DLD1 (cell line): Measurements from ENCODE around the gene PNKP.

Experiments
- in situ Hi-C: cut with HindIII; loops from 2 replicates; pipeline ENCODE4 v1.10.0; 2017; ENCODE audit warnings: low sequenced_read_pairs

The PNKP gene

DNA sequence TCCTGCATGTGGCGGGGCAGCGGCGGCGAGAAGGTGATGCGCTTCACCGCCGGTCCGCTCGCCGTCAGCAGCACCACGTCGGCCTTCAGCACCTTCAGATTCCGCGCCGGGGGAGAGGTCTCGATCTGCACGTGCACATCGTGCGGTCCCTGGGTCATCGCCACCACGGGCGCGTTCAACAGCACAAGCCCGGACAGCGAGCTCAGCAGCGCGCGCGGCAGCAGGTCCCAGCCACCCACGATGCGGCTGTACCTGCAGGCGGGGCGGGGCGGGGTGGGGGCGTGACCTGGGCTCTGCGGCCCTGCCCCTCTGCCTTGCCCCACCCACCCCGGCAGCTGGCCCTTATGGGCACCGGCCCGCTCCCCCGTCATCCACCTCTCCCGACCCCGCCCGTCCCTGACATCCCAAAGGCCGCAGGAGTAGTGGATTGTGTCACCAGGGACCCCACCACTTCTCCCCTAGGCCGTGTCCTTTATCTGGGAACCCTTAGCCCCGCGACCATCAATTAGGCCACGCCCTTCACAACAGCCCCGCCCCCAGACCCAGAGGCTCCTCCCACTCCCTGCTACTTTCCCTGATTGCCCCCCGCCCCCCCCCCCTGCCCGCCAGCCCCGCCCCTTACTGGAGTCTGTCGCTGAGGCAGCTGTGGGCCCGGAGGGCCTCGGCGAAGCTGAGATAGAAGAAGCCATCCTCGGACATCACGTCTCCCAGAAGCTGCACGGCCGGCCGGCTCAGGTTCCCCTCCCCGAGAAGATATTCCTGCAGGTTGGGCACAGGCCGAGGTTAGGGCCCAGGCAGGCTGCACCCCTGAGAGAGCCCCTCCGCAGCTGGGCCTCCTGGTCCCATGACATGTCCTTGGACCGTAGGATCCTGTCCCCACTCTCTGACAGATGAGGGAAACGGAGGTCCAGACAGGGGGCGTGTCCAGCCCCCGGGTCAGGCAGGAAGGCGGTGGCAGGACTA is 23.3 kb upstream of the PNKP start:
- in situ Hi-C loops: no loop called here

DNA sequence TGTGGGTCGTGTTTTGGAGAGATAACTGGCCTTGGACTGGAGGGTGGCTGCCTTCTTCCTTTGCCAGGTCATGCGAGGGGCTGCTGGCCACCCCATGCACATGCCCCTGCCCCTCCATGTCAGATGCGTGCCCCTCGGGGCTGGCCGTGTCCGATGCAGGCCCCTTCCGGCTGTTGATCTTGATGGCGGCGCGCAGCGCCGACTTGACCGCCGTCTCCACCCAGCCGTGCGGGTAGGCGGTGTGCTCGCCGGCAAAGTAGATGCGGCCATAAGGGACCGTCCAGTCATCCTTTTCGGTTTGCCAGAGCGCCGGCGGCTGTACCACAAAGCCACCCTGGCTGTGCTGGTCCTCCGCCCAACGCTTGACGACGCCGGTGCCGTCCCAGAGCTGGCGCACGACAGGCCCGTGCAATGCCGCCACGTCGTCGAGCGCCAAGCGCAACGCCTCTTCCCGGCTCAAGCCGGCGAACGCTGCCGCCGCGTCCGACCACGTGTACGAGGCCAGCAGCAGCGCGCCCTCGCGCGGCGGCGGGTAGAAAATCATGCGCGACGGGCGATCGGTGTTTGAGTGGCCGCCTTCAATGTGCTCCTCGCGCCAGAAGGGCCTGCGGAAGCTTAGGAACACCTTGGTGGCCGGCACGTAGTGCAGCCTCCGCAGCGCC is 22.4 kb upstream of the PNKP start:
- in situ Hi-C loops: no loop called here

DNA sequence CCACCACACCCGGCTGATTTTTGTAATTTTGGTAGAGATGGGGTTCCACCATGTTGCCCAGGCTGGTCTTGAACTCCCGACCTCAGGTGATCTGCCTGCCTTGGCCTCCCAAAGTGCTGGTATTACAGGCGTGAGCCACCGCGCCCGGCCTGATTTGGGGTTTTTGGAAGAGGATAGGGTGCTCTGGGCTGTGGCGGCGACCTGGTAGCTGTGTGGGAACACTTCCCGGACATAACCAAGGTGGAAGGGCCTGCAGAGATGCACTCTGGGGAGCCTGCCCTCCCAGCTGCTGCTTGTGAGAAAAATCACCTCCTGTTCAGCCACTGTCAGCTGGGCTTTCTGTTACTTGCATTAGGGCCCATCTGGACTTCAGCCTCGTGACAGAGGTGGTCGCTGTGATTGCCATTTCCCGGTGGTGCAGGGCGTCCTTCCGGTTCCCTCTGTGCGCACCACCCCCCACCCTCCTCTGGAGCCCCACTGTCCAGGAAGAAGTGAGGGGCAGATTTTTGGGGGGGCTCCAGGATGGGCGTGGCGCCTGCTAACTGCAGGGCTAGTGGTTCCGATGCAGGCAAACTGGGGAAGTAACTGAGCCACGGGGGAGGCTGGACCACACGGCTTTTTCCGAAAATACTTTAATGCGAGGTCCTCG is 21.8 kb upstream of the PNKP start:
- in situ Hi-C loops: no loop called here

DNA sequence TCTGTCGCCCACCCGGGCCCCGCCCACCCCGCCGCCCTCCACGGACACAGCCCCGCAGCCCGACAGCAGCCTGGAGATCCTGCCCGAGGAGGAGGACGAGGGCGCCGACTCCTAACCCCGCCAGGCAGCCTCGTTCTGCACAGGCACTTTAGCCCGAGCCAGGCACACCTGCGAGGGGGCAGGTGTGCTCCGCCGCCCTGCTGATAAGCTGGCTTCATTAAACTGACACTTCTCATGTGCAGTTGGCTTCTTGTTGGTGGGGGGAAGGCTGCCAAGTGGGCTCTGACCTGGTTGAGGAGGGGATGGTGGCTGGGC is 21.1 kb upstream of the PNKP start:
- in situ Hi-C loops: no loop called here

DNA sequence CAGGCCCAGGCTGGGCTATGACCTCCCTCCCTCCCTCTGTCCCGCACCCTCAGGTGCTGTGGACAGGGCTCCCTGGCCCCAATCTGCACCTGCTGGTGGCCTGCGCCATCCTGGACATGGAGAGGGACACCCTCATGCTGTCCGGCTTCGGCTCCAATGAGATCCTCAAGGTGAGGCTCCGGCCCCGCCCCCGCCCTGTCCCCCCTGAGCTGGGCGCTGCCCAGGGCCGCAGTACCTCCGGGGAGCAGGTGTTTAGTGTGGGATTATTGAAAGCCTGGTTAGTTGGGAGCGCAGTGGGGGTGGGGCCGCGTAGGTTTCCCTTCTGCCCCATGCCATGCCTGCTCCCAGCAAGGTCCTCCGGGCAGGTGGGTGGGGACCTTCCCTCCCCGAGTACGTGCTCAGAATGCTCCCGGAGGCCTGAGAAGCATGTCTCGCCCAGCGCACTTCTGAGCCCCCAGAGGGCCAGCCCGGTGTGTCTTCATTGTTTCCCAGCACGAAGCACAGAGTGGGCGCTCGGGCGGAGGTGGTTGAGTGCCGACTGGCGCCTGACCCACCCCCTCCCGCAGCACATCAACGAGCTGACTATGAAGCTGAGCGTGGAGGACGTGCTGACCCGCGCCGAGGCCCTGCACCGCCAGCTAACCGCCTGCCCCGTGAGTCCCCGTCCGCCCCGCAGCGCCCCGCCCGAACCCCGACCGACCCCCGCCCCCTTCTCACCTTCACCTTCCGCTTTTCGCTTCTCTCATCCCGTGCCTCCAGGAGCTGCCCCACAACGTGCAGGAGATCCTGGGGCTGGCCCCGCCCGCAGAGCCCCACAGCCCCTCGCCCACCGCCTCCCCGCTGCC is 20.5 kb upstream of the PNKP start:
- in situ Hi-C loops: no loop called here

DNA sequence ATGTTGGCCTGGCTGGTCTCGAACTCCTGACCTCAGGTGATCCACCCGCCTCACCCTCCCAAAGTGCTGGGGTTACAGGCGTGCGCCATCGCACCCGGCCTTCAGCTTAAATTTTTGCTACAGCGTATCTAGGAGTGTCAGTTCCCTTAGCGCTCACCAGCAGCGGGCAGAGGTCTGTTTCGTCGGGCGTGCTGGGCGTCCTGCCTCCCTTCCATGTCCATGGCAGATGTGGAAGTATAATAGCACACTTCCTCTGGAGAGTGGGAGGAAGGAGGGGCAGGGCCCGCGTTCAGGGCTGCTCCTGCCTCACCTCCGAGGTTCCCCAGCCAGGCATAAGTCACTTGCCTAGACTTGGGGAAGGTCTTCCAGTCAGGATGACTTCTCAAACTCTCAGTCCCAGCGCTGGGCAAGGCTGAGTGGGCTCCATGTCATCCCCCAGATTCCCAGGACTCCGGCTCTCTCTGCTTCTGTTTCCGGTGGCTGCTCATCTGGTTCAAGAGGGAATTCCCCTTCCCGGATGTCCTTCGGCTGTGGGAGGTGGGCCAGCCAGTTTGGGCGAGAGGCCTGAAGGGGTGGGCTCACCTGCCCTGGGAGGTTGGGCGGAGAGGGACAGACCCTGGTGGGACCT is 19.8 kb upstream of the PNKP start:
- in situ Hi-C loops: no loop called here

DNA sequence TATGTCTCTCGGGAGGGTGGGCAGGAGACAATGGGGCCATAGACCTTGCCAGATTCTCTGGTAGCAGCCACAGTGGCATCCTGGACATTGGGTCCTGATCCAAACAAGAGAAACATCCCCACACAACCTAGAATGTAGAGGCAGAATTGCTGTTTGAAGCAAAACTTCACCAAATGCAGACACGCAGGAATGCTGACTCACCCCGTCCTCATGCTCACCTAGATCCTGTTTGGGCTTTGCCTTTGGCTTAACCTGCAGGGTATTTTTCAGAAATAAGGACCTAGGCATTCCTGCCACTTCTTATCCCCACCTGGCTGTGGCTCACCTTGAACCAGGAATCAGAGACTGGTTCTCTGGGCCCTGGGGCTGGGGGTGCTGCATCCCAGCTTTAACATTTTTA is 17.4 kb upstream of the PNKP start:
- in situ Hi-C loops: no loop called here

DNA sequence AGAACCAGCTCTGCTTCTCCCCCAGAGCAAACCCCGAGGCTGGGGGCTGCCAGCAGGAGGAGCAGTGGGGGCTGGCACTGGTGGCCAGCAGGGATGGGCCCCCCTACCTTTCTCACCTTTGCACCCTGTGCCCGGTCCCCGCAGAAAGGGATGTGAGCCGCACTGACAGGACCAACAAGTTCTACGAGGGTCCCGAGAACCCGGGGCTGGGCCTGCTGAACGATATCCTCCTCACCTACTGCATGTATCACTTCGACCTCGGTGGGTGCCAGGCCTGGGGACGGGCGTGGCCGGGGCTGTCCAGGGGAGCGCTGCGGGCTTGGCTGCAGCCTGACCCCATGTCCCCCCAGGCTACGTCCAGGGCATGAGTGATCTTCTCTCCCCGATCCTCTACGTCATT is 16.7 kb upstream of the PNKP start:
- in situ Hi-C loops: no loop called here

DNA sequence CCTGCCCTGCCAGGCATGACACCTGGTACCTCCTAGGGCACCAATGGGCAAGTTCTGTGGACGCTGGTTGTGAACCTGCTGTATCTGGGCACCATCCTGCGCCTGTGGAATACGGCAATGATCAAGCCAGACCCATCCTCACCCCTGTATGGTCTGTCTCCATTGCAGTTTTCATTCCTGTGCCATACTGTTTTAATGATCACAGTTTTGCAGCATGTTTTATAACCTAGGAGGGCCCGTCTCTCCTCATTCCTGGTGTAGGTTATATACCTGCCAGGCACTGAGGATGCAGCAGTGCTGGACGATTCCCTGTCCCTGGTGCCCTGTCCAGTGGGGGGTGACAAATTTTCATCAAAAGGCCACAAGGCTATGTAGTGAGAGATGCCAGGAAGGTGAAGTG is 15.7 kb upstream of the PNKP start:
- in situ Hi-C loops: no loop called here

DNA sequence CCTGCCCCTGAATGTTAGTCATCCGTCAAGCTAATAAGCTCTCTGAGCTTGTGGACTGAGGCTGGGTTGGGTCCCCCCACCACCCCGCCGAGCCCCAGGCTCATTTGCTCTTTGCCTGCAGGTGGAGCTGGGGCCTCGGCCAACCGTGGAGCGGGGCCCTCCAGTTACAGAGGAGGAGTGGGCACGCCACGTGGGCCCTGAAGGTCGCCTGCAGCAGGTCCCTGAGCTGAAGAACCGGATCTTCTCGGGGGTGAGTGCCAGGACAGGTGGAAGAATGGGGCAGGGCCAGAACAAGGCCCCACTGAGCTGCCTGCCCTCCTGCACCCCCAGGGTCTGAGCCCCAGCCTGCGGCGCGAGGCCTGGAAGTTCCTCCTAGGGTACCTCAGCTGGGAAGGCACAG is 15.3 kb upstream of the PNKP start:
- in situ Hi-C loops: no loop called here

DNA sequence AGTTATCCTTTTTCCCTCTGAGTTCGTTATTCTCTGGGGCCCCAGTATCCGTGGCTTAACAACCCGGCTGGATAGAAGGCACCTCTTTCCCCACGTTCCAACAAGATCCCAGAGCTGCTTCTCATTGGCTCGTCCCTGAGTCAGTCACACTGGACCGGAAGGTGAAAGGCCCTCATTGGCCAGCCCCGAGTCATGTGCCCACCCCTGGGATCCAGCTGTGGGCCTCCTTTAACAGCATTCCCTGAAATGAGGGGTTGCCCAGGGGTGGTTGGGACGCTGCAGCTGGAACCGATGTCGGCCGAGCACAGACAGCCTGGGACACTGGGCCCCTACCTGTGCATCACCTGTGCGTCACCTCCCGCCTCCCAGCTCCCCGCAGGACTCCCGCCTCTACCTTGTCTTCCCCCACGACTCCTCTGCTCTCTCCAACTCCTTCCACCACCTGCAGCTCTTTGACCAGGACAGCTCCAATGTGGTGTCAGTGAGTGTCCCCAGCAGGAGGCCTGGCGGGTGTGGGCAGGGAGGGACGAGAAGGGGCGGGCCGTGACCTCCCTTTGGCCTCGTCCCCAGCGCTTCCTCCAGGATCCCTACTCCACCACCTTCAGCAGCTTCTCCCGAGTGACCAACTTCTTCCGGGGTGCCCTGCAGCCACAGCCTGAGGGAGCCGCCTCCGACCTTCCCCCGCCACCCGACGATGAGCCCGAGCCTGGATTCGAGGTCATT is 14.5 kb upstream of the PNKP start:
- in situ Hi-C loops: no loop called here

DNA sequence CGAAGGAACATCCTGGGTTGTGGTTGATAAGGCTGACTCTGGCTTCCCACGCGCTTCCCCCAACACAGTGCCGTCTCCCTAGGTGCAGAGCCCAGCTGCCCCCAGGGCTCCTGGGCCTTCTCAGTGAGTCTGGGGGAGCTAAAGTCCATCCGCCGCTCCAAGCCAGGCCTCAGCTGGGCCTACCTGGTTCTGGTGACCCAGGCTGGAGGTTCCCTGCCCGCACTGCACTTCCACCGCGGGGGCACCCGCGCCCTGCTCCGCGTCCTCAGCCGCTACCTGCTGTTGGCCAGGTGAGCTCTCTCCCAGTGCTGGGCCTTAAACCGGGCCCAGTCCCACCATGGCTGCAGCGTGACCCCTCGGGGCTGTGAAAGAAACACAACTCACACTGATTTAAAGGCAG is 13.8 kb upstream of the PNKP start:
- in situ Hi-C loops: no loop called here

DNA sequence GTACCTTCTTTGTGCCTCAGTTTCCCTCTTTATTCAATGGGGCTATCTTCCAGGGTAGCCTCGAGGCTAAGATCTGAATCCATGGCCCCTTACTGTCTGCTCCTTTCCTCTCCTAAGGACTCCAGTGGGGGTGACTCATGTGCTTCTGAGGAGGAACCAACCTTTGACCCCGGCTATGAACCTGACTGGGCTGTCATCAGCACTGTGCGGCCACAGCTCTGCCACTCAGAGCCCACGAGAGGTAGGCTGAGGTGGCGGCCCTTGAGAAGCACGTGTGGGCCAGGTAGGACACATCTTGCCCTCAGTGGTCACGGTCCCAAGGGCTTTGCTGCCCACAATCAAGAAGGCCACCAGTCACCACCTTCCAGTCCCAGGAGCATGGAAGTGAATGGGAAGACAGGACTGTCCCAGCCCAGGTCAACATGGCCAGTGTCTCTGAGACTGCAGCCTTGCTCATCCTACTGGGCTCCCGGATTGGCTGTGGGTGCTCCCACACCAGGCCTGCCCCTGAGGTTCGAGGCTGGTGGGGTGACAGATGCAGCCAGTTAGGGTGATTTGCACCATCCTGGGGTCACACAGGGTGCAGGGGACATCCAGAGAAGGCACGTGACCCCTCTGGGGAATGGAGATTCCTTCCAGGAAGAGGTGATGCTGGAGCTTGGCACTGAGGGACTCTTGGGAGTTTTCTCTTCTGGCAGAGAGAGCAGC is 12.9 kb upstream of the PNKP start:
- in situ Hi-C loops: no loop called here

DNA sequence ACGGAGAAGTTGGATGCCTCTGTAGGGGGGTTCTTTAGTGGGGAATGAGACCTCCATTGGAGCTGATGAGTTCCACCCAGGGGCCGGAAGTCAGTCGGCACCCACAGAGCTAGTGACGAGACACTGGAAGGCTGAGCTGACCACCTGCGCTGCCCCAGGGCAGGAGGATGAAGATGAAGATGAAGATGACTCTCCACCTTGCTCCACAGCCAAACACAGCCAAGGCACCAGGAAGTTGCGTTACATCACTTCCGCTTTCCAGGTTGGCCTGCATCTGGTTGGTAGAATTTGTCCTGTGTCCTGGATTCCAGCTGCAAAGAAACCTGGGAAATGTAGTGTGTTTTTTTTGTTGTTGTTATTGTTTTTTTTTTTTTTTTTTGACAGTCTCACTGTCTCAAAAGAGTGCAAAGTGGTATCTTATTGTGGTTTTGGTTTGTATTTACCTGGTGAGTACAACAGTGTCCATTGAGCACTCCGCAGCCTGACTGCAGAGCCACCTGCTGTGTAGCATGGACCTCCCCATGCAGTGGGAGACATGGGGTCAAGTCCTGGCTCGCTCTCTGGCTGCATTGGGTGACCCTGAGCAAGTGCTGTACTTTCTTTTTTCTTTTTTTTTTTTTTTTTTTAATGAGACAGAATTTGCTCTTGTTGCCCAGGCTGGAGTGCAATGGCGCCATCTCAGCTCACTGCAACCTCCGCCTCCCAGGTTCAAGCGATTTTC is 12.0 kb upstream of the PNKP start:
- in situ Hi-C loops: no loop called here

DNA sequence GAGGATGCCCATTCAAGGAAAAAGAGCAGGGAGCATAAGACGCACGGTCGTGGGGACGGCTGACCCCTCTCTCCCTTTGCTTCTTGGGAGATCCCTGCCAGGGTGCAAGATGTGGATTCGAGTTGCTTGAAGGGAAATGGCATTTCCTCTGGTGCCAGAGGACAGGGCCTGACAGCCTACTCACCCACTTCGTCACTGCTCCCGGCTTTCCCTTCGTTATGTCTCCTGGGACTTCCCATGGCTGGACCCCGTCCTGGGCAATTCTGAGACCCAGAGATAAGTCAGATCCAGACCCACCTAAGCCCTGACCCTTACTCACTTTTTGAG is 11.3 kb upstream of the PNKP start:
- in situ Hi-C loops: no loop called here

DNA sequence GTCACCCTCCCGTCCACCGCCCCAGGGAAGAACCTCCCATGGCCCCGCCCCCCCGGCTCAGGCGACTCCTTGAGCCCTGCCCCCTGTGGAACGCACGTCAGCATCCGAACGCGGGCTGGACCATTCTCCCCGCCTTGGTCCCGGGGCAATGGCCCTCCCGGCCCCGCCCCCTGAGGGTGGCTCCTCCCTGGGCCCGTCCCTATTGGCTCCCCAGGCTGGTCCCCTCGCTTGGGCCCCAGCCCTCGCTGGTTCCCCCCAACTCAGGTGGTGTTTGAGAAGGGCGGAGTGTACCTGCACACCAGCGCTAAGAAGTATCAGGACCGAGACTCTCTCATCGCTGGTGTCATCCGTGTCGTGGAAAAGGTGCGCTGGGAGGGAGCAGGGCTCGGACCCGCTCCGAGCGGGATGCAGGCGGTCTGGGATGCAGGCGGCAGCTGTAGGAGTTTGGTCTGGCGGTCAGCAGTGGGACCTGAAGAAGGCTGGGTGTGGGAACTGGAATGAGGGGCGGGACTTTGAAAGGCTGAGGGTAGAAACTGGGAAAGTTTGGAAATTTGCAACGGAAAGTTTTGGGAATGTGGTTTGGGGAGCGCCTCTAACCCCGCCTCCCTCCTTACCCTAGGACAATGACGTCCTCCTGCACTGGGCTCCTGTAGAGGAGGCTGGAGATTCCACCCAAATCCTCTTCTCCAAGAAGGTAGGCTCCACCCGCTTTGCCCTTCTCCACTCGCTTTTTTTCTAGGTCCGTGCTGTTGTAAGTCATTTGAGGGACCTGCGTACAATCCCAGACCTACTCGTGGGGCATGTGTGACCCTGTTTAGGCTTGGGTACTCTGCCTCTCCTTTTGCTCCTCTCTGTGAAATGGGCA is 10.7 kb upstream of the PNKP start:
- in situ Hi-C loops: no loop called here

DNA sequence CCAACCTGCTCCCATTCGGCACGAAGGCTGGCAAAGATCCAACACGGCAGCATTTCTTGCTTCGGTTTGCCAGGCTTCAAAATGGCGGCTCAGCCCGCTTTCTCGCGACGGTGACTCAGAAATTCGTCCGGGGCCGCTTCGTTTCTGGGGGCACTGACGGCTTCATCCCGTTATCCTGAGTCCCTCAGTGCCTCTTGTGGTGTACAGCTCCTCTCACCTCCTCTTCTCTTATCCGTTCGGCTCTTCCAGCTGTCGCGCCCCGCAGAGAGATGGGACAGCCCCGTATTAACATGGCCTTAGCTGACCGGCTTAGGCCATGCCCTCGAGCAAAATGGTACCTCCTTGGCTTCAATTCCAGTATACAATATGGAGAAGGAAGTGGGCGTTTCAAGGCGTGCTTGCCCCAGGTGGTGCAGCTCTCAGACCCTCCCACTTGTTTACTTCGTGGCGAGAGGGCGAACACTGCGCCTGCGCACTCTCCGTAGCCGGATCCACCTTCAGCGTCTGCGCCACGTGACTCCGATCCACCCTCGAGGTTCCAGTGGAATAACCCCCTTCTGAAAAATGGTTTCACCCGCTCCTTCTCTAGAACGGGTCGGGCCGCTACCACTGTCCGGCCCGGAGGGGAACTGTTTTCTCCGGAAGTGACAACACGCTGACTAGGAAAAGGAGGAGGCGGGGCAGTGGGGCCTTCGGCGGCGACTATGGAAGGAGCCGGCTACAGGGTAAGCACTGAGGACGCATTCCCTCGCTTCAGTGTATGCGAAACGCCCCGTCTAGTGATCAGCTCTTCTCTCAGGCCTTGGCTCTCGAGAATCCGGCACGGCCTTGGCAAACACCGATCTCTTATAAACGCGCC is 9.9 kb upstream of the PNKP start, which contains the start of the genes AKT1S1 and TBC1D17:
Gene AKT1S1, minus strand, starts transcription at position 336 of the 859 bp plus-strand sequence. CDS start 4,060 bp downstream, outside the sequence.
Gene TBC1D17, plus strand, starts transcription at position 683 of the 859 bp plus-strand sequence. Its CDS starts 22 bp downstream, at position 705.
- in situ Hi-C loops: no loop called here
